GM18909 (cell line): ENCODE measurements around the gene HOXB9.
A peak's percentile ranks its signal among the peaks of the same experiment; 100 is the strongest.

Source experiments
- ATAC-seq: cut with Tn5 transposase; IDR thresholded peaks from one replicate; pipeline ENCODE4 v1.9.1; 2021; ENCODE audit warnings: mild to moderate bottlenecking; ENCODE audit not compliant: unreplicated experiment, poor library complexity

HOXB9 gene

DNA sequence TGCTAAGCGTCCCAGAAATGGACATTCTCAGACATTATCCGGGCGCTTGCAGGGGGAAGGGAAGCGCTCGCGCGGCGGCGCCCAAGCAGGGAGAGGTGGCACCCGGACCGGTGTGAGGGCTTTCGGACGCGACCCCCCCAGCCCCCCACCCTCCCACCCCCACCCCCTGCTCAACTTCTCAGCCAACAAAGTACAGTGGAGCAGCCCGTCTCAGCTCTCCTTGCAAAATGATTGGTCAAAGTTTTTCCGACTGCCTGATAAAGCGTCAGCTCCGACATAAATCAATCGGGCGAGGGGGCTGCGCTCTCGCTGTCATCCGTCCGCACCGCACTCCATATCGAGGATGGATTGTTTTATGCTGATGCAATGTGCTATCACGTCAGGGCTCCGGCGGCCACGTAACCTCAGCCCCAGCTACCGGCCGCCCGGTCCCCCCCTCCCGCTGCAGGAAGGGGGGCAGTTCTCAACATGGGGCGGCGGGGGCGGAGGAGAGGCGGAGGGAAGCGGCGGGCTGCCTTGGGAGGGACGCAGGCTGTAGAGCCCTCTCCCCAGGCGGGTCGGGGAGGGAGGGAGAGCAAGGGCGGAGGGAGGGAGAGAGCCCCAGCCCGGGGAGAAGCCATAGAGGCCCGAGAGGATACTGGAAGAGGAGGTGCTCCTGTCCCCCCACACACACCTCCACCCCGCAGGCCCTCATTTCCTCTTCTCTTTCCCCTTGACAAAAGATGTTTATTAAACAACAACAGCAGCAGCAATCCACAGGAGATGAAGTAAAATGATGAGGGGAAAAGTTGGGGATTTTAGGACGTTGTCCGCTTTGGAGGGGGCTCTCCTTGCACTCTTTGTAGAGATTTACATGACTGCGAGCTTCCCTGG is at the start of gene HOXB9:
TSS of gene HOXB9 (minus strand) at position 114 of the 873 bp plus-strand sequence. CDS start at position 25, 89 bp downstream.
- ATAC-seq: no peak

DNA sequence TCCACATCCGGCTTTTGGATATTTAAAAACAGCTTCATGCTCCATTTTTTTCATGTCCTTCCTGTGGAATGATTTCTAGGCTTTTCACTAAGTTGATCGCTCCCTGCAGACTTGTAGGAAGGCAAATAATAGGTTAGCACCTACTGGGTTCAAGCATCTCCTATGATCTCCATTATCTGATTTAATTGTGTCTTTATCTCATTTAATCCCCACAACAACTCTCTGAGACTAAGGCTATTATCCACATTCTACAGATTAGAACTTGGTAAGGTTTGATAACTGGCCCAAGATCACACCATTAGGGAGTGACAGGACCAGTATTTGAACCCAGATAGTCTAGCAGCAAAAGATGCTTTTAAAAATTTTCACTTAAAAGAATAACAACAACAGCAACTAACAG is 46.2 kb upstream of the HOXB9 start:
- ATAC-seq: no peak

DNA sequence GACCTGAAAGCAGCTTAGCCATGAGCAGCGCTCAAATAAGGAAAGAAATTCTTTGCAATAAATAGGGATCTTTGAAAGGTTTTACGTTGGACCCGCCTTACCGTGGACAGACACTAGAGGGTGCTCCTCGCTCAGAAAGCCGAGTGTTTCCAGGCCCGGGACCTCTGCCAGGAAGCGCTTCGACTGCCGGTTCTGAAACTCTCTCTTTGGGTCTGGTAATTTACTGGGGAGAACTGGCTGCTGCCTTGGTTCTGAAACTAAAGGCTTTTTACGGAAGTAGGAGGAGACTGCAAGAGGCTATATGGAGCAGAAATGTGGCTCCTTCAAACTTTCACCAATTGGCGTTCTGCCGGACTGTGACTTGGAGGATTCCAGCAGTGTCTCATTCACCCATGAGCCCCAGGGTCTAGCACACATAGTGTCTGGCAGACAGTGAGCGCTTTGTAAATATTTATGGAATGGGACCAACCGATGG is 45.6 kb upstream of the HOXB9 start:
- ATAC-seq: no peak

DNA sequence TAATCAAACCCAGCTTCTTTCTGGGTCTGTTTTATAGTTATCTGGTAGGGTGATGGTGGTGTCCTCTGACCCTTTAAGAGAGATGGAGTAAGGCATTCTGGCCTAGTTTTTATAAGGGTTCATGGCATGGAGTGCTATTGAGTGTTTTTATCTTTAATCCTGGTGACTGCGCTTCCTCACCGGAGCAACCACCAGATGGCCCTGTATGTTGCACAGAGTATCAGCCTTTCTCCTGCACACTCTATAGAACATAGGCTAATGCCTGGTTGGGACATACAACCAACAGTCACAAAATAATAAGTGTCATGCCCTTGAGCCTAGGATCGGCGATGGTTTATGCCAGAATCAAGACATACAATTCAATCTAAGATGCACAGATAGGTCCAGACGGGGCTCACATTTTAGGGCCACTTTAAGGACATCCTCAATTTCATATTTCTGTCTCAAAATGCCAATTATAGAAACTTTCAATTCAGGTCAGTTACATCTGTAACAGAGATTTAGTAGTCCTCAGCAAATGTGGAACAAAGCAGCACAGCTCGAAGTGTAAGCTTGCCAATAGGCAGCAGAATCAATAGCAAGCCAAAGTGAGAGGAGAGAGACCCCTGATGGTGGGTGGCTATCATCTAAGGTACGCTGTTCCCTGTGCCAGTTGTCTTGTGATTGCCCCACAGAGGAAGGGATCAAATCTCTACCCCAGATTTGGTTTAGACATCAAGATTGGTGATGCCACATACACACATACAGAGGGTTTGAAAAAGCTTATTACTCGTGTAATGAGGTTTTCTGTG is 37.2 kb upstream of the HOXB9 start:
- no peak for ATAC-seq

DNA sequence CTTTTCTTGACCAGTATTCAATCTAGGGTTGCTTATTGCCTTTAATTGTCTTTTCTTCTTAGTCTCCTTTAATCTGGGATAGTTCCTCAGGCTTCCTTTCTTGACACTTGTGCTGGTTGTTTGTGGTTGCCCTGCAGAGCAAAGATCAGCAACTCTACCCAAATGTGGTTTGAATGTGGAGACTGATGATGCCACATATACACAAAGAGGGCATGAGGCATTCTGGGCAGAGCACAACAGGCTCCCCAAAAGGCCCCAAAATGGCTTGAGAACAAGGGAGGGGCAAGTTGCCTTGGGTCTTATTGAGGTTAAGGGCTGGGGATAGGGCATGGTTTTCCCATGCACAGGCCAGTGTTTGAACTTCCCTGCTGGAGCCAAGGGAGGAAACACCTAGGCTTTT is 29.8 kb upstream of the HOXB9 start:
- no peak for ATAC-seq

DNA sequence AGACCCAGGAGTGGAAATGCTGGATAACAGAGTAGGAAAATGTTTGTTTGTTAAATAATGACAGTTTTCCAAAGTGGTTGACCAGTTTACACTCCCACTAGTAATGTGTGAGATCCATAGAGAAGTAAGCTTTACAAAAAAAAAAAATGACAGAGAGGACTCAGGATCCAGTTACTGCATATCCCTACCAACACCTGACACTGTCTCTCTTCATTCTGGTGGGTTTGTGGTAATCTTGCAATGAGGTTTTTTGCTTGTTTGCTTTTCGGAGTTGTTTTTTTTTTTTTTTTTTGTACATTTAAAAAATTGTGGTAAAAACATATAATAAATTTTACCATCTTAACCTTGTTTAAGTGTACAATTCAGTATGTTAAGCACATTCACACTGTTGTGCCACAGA is 23.6 kb upstream of the HOXB9 start:
- ATAC-seq: no peak

DNA sequence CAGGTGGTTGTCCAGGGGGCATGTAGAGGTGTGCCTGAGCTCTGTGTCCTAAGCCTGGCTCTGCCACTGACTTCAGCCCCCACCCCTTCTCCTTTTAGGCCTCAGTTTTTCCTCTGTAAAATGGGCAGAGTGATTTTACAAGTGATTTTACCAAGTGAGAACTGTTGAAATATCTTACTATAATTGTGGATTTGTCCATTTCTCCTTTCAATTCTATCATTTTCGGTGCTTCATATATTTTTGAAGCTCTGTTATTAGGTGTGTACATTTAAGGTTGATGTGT is 21.7 kb upstream of the HOXB9 start:
- ATAC-seq: no peak

DNA sequence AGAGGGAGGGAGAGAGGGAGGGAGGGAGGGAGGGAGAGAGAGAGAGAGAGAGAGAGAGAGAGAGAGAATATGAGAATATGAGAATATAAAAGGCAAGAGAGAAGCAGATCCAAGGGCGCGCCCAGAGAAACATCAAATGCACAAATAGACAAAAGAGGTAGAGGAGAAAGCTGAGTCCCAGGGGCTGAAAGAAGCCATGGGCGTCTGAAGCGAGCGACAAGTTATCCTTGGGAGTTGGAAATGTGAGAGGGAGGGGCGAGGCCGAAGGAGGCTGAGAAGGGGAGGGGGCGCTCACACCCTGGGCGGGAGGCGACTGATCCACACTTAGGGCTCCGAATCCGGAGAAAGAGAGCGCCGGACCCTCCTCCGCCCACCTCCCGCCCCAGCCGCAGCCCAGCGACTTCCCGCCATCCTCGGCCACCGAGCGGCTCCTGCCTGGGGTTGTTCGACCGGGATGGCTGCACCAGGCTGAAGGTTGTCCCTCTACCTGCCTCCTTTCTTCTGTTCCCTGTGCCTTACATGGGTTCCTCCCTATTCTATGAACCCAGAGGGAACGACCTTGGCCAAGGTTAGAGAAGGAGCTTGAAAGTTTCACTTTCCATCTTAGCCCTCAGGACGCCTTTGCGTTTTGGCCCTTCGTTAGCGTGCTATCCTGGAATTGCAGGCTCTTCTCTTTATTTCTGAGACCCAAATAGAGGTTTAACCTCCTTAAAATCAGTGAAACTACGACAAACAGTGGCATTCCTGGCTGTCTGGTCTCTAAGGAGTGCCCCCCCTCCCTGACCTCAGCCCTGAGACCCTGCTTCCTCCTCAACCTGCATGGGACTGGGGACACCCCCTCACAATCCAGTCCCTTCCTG is 21.2 kb upstream of the HOXB9 start:
- ATAC-seq: no peak

DNA sequence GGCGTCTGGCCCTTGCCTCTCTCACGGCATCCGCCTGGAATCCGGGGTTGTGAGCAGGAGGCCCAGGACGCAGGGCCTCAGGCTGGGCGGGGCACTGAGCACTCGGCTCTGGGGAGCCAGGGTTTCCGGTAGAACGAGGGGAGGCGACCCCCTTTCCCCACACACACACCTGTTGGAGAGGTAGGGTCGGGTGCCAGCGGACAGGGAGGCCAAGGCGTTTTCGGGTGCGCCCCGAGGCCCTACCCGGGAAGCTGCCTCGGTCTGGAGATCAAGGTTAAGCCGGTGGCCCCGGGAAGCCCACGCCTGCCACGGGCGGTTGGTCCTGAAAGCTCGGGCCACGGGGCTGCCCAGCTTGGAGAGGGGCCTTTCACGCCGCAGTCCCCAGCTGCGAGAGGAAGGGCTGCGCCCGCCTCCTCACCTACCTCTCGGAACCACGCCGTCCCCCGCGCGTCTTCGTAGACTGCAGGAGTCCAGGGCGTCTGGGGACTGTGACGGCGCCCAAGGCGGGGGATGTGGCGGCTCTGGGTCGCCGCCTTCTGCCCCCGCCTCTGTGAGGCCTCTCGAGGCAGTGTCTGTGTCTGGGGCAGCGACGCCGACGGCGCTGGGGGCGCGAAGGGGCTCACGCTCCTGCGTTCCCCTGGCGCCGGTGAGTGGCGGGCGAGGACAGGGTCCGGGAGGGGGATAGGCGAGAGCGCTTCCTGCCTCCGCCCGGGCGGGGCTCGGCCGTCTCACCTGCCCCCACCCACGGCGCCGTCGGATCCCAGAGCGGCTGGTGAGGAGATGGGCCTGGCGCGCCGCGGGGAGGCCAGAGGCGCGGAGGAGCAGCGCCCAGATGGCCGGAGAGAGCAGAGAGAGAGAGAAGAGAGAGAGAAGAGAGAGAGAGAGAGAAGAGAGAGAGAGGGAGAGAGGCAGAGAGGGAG is 20.3 kb upstream of the HOXB9 start:
- peak; percentile 41 for ATAC-seq

DNA sequence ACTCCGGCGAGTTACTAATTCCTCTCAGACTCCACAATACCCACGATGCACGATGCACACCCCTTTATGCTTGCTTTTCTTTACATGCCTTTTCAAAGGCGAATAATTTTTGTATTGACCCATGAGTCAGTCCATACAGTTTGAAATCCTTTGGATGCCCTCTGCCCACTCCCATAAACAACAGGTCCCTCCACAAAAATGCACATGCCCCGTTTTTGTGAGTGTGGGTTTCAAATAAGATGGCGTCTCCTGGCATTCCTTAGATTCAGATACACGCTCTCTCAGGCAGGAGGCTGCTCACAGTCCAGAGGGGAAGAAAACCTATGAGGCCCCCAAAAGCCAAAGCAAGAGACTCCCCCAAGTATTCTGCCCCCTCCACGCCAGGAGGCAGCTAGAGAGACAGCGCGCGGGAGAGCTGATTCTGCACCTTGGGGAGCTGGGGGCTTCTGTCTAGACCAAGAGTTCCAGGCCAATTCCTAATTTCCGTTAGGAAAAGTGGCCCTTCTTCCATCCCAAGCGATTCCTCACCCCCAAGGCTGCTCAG is 19.6 kb upstream of the HOXB9 start:
- ATAC-seq: no peak

DNA sequence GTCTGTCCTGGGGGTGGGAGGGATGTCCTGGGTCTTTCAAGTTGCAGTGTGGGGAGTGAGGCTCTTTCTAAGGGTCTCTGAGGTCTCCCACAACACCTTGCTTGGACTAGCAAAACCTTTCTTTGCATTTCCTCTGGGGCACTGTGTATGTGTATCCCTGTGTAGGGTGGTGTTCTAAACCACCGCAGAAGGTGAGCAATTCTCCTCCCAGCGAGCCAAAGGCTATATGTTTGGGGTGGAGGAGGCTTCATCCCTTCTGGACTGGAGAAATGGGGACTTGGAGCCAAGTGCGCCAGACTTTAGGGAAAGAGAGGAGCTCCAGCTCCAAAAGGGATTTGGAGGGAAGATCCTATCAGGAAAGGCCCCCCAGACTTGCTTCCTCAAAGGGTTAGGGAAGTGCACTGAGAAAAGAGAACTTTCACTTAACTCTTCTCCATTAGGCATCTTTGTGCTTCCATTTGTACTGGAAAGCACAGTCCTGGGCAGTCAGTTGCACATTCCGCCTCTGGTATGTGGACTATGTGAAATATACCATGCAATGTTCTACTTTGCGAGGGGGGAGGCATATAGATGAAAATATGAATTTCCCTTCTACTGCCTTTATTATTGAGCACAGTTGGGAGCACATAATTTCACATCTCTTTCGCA is 18.9 kb upstream of the HOXB9 start:
- no peak for ATAC-seq

DNA sequence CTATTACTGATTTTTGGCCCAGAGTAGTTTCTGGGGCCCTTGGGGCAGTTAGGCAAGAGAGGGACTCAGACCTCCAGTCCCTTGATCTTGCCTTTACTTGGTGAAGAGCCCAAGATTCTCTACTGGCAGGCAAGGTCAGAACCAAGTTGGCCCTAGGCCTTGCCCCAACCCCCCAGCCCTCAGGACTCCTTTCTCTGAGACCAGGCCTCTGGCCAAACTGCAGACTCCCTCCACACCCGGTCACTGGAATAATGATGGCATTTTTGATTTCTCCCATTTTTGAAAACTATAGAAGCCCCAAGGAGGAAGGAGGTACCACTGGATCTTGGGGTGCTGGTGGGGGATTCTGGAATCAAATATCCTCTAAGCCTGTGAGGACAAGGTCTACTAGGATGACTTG is 18.0 kb upstream of the HOXB9 start:
- ATAC-seq: no peak

- ATAC-seq: no peak
These were observed 17.5 kb upstream of the HOXB9 start for GRCh38 chr17:48643697-48644012.

GRCh38 chr17:48642843-48643696 is 16.9 kb upstream of the HOXB9 start:
- ATAC-seq: no peak

GRCh38 chr17:48642059-48642842 is 16.1 kb upstream of the HOXB9 start:
- ATAC-seq: no peak

DNA sequence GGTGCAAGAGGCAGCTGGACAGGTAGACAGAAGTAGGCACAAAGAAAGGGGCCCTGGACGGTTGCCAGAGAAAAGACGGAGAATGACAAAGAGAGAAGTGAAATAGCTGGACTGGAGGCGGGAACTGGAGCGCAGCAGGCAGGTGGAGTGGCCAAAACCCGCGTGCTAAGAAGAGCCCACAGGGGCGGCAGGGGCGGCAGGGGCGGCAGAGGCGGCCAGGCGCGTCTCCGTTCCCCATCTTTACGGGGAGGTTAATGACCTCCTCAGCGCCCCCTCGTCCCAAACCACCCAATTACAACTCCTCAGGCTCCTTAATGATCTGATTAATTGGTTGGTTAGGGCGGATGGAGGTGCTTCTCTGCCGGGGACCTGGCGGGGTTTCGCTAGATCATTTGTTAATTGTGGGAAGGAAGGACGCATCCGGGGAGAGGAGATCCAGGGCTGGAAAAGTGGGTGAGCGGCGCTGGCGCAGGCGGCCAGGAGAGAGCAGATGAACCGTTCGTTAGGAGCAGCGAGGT is 15.4 kb upstream of the HOXB9 start:
- ATAC-seq: no peak

DNA sequence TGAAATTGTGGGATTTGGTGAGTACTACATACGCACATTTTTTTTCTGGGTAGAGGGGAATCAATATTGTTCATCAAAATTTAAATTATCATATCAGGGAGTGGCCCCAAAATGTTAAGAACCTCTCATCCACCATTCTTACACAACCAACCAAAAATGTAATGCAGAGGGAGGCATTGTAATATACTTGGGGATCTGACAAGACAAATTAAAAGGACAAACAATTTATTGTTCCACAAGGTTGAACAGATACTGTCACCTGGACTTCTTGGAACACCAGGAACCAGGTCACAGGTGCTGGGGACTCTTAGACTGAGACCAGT is 14.7 kb upstream of the HOXB9 start:
- ATAC-seq: no peak
